DMS79 (cell line): ENCODE measurements around the gene EIF2B1.

ENCODE experiments used
- DNase-seq: peaks from one replicate; lab custom pipeline; 2025; lab: John Stamatoyannopoulos, UW

EIF2B1 gene

DNA sequence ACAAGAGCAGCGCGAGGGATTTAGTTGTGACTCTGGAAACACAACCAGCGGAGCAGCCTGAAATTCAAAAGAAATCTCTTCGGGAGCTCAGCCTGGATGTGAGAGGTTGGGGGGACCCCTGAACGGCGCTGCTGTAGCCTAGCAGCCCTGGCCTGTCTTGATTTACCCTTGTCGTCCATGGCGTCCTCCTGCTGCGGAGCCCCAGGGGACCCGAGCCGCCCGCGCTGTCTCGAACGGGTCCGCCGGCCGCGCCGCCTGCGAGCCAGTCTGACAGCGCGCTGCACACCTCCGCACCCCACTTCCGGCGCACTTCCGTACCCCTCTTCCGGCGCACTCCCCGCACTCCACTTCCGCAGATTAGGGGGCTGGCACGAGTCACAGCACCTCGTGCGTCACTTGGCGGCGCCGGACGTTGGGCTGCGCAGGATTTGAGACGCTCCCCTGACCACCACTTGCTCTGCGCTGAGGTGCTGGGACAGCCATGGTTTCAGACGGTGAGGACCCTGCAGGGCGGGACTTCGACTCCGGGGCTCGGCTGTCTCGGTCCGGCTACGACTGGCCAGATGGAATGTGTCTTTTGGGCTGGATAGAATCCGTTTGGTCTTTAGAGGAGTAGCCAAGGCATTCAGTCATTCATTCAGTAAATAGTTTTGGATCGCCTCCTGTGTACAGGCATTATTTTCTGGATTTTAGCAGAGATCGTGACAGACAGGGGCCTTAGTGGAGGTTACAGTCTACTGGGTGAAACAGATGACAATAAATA lies at the start of gene EIF2B1, which contains the start of gene GTF2H3:
TSS of gene EIF2B1 (minus strand) at position 308 of the 763 bp plus-strand sequence. CDS start at position 179, 129 bp downstream.
TSS of gene GTF2H3 (plus strand) at position 451 of the 763 bp plus-strand sequence. CDS start at position 482, 31 bp downstream.
- peak; percentile 94 for DNase-seq

DNA sequence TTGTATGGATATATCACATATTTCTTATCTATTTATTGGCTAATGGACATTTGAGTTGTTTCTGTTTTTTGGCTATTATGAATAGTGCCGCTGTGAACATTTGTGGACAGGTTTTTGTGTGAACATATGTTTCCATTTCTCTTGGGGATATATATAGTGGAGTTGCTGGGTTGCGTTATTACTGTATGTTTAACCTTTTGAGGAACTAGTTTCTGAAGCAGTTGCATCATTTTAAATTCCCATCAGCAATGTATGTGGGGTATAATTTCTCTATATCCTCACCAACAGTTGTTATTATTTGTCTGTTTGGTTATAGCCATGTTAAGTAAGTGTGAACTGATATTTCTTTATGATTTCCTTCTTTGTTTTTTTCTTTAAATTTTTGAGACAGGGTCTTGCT lies 48.1 kb upstream of the EIF2B1 start:
- DNase-seq, result no peak

DNA sequence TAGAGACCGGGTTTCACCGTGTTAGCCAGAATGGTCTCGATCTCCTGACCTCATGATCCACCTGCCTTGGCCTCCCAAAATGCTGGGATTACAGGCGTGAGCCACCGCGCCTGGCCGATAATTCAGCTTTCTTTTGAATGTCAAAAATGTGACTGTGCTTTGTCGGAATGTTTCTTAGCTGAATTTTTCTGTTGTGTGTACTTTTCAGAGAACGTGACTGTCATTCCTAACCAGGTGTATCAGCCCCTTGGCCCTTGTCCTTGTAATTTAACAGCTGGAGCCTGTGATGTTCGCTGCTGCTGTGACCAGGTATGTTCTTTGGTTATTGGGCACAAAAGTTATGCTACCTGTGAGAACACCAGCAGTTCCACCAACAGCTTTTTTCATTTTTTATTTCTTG lies 45.5 kb upstream of the EIF2B1 start:
- no peak for DNase-seq

DNA sequence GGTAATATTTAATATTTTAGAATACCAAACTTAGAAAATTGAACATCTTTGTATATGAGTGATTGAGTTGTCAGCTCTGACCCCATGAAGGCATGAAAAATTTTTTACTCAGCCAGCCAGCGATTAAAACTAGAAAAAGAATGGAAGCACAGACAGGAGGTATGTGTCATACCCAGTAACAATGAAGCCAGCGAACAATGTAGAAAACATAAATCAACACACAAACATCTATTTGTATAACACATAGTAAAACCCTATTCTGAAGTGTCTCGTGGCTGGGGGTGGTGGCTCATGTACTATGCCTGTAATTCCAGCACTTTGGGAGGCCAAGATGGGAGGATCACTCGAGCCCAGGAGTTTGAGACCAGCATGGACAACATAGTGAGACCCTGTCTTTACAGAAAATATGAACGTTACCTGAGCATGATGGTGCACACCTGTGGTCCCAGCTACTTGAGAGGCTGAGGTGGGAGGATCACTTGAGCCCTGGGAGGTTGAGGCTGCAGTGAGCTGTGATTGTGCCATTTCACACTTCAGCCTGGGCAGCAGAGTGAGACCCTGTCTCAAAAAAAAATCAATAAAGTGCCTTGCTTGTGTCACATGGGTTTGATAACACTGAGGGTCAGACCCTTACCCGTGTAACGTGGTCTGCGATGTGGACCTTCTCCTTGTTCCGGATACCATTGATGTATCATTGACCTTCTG lies 43.3 kb upstream of the EIF2B1 start:
- no peak for DNase-seq

DNA sequence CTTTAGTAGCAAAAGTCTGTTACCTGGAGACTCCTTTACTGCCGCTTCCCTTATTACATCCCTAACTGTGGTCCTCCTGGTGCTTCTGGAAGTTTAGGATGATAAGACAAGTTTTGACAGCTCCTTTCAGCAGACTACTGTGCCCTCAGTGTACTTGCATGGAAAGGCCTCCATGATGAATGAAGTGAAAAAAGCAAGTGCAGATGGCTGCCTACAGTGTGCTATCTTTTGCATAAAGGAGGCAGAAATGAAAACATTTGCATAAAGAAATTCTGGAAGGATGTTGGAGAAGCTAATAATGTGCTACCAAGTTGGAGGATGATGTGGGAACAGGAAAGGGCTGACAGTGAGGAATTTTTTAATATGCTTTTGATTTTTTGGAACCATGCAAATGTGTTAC lies 42.0 kb upstream of the EIF2B1 start:
- DNase-seq, result no peak

DNA sequence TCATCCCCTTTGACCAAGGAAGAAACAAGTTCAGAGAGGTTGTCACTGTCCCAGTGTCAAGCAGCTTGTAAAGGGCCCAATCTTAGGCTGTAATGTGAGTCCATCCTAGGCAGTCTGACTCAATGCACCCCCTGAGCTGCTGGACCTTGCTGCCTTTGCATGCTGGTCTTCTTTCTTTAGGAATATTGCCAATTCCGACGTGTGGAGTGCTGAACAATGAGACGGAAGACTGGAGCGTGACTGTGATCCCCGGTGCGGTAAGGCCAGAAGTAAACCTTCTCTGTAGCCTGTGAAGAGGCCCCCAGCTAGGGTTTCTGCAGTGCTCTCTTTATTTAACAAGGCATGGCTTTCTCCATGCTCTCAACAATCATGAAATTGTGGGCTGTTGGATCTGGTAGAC lies 38.4 kb upstream of the EIF2B1 start:
- DNase-seq, result peak; percentile 18

DNA sequence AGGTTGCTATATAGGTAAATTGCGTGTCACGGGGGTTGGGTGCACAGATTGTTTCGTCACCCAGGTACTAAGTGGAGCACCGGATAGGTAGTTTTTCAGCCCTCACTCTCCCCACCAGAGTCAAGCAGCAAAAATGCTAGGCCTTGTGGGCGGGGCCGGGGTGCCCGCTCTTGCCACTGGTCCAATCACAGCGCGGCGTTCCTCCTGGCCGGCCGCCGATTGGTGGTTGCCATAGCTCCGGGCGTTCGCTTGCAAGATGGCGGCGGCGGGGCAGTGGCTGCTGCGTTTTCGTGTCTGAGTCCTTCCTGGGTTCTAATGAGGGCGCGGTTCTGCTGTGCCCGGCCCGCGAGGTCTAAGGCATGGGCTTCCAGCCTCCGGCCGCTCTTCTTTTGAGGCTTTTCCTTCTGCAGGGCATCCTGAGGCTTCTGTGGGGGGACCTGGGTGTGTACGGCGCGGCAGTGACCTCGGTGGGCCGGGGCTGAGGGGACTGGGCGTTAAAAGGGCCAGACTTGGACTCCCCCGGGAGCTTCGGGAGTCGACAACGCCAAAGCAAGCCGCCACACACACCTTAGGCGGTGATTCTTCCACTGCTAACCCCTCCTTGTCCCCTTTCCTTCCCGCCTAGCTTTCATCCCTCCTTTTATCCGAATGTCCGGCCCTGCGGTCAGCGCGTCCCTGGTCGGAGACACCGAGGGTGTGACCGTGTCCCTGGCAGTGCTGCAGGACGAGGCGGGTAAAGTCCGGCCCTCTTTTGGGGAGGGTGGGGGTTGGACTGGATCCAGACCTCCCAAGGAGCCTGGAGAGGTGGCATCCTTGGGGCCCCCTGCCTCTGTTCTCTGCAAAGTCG lies 37.6 kb upstream of the EIF2B1 start, which contains the start of gene TCTN2:
TSS of gene TCTN2 (plus strand) at position 232 of the 847 bp plus-strand sequence. CDS start at position 360, 128 bp downstream.
- DNase-seq, result peak; percentile 83

DNA sequence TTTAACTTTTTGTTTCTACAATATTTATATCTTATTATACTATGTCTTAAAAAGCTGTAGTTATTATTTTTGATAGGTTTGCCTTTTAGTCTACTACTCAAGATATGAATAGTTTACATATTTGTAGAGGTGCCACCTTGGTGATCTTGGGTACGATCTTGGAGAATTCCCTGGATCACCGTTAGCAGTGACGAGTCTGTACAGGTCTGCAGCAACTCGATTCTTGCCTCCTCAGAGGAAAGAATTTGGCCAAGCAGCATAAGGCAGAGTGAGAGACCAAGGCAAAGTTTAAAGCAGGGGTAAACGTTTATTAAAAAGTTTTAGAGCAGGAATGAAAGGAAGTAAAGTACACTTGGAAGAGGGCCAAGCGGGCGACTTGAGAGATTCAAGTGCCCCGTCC lies 34.3 kb upstream of the EIF2B1 start:
- no peak for DNase-seq

DNA sequence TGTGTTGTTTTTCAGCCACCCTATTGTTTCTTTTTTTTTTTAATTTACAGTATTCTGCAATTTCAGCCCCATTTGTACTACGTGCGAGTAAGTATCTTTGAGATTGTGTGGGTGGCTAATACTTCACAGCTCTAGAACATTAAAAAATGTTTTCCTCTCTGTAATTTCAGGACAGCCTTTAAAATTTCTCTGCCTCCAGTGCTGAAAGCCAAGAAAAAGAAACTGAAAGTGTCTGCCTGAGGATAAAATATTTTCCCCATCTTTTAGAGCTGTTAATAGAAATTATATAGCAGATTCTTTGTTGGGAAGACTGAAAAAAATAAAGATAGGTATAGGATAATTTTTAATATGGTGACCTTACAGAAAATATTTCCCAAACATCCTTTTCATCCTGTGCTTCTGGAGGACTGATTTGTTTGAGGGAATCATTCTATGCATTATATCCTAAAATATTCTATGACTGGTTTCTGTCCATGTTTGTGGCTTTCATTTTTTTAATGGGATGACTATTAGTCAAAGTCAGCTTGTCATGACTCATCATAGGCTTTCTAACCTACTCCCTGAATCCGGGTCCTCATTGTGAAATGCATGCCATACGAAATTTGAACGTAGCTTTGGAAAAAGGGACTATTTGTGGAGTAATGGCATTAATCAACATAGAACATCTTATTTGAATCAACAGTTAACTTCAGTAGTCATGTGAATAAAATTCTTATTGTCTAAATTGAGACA lies 26.7 kb upstream of the EIF2B1 start:
- no peak for DNase-seq

DNA sequence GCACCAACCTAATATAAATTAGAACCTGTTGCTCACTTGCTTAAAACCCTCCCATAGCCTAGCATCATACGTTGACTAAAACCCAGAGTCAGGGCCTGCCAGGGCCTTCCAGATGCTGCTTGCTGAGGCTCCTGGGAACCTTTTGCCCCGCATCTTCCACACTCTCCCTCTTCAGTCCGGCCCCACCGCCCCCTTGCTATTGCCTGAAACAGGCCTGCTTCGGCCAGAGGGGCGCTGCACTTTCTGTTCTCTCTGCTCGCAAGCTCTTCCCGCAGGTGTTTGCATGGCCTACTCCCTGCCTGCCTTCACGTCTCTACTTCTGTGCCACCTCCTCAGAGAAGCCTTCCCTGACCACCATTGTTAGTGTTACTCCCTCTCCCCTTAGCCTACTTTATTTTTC lies 23.7 kb upstream of the EIF2B1 start:
- no peak for DNase-seq

DNA sequence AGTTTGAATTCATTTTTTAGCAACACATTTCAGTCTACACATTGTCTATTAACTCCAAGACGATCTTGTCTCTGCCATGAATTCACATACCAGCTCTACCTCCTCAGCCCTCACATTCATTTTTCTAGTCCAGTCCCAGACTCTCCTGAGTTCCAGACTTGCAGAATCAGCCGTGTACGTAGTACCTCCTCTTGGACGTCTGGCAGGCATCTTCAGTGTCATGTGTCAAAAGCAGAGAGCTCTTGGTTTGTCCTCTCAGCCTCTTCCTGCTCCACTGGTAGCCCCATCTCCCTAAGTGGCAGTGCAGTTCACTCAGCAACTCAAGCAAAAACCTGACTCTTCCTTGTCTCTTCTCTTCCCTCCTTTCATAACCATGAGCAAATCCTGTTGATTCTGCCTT lies 22.9 kb upstream of the EIF2B1 start:
- no peak for DNase-seq

DNA sequence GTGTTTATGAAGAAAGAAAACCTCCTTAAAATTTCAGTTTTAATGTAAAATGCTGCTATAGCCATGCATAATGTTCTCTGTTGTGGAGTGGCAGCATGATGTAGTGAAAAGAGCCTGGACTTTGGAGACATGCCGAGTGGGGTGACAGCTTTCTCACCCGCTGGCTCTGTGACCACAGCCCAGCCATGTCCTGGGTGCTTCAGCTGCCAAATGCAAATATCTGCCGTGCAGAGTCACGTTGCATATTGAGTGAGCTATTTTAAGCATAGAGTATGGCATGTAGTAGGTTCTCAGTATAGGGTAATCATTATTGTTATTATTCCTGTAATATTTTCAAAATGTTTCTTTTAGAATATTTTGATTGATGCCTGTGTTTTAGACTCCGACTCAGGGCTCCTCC lies 21.9 kb upstream of the EIF2B1 start:
- no peak for DNase-seq

DNA sequence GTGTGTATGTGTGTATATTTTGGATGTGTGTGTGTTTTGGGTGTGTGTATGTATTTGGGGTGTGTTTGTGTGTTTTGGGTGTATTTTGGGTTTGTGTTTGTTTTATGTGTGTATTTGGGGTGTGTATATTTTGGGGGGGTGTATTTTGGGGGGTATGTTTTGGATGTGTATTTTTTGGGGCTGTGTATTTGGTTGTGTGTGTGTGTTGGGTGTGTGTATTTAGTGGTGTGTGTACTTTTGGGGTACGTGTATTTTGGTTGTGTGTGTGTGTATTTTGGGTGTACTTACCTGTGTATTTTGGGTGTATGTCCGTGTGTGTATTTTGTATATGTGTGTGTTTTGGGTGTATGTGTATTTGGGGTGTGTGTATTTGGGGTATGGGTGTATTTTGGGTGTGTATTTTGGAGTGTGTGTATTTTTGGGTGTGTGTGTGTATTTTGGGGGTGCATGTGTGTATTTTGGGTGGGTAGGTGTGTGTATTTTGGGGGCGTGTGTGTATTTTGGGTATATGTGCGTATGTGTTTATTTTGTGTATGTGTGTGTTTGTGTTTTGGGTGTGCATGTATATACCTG lies 20.7 kb upstream of the EIF2B1 start:
- no peak for DNase-seq

DNA sequence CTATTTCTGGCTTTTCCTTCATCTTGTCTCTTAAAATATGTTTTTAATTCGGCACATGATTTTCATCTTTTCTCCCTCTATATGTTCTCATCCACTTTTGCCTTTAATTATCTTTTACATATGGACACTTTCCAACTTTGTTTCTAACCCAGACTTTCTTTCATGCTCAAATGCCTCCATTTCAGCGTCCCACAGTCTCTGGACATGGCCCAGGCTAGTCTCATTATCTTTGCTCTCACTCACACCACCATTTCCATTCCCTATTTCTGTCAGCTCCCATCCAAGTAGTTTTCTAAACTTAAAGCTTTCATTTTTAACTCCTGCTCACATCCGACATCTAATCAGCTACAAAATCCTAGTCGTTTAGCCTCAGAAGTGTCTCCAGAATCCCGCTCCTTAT lies 14.9 kb upstream of the EIF2B1 start:
- DNase-seq, result no peak

DNA sequence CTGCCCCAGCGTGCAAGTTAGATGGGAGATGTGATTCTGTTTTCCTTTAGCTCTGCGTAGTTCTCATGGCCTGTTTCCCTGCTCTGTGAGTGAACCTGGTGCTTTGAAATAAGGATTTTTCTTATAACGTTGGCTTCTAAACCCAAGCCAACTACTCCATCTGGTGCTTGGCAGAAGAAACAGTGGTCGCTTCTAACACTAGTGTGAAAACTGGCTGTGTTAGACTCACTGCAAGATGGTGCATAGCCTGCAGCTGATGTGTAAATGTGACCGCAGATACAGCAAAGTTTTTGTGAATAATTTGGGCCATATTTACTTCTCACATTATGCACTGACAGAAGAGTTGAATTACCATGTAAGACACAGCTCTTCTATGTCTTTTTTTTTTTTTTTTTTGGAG lies 12.4 kb upstream of the EIF2B1 start:
- DNase-seq, result no peak

DNA sequence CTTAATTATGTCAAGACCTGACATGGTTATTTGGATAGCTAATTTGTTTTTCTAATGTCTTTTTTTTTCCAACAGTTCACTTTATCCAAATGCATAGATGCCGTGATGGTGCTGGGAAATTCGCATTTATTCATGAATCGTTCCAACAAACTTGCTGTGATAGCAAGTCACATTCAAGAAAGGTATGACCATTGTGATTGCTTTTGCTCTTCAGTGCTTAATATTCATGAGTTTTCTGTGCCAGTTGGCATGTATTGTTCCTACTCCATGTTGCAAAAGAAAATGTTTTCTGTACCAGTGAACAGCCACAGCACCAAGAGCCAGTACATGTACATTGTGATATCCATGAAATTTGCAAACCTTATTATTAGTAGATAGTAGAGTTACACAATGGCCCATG lies 11.9 kb upstream of the EIF2B1 start:
- no peak for DNase-seq

DNA sequence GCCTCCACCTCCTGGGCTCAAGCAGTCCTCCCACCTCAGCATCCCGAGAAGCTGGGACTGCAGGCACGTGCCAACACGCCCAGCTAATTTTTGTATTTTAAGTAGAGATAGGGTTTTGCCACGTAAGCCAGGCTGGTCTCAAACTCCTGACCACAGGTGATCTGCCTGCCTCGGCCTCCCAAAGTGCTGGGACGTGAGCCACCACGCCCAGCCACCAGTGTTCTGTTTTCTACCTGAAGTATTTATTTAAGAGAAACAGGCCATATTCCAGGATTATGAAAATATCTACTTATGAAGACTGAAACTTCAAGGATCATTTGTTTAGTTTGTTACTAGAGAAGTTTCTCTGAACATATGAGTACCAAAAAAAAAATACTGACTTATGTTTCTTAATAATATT lies 10.4 kb upstream of the EIF2B1 start:
- no peak for DNase-seq

DNA sequence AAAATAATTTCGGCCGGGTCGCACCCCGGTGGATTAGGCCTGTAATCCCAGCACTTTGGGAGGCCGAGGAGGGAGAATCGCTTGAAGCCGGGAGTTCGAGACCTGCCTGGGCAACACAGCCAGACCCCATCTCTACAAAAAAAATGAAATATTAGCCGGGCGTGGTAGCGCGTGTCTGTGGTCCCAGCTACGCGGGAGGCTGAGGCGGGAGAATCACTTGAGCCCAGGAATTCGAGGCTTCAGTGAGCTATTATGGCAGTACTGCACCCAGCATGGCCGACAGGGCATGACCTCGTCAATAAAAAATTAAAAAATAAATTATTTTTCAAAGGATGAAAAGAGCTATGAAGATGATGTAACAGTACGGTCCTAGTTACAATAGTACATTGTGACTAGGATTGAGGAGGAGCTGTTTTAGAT lies 666 bp upstream of the EIF2B1 start:
- no peak for DNase-seq

DNA sequence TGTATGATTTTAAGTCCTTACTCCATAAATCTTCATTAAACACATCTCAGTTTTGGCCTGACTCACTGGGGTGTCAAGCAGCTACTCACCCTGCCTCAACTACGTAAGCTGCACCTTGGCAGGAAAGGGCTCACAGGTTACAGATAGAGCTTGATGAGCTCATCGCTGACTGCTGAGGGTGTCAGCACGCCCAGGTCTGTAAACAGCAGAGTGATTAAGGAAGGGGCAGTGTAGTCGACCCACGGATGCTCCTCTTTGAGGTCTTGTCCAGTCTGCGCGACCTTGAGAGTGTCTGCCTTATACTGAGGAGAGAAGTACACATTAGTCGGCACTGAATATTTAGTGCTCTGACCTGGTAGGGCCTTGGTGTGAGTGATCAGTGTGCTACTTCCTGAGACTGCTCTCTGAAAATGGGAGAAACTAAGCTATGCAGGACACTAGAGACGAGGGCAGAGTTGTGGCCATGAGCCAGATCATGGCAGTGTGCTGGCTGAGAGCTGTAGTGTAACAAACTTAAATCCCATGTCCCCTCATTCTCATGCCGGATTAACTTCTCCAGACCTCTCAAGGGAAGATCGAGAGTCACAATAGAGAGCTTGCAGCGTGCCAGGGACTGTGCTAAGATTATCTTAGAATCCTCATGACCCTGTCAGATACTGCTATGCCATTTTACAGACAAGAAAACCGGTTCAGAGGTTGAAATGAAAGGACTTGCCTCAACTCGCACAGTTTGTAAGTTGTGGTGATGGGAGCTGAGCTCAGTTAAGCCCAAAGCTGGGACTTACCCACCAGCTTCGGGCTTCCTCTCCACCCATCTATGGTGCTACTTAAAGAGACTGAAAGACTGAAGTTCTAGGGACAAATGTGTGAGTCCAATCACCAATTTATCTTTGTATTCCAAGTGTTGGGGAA lies 11.6 kb downstream of the EIF2B1 start:
- DNase-seq, result no peak

DNA sequence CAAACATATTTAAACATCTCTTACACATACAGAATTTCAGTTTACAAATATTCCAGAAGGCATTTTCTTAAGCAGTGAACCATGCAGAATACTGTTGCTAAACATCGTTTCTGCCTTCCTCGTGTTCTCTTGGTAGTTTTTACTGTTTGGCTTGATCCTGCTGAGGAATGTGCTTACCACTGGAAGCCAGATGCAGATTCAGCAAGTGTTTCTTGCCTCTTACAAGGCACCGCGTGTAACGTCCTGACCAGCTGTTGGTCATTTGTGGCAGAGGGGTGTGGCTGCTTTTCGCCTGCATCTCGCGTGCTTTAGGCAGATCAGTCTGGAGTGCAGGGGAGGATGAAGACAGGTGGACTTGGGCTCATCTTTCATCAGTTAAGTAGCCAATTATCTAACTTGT lies 12.4 kb downstream of the EIF2B1 start:
- DNase-seq, result no peak
